ENCODE results near the gene SLC5A3. TPM values are rescaled to one million over a fixed set of nuclear protein-coding genes. Genes with fewer than 3 reads are reported as not detected.

The SLC5A3 gene
- total and polyA plus RNA-seq, 12 donors = 0.58 to 7.4 (median 2.7) TPM

DNA sequence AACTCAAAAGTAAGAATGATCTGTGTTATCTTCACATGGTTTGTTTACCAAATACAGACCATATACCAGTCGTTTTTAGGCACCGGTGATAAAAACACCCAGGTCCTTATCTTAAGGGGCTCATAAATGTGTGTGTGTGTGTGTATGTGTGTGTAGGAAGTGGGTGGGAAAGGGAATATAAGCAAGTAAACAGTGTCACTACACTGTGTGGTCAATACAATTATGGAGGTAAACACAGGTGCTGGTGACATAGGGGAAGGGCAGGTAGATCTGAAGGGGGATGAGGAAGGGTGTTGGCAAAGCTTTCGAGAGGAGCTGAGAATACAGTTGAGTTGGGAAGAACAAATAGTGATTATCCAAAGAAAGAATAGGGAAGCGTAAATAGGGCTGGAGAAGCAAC, 19.1 kb upstream of the SLC5A3 start:
- ATAC-seq (no peak), DNase-seq (no peak)
- 86 to 90% methylated on average over 4 of the region's 4 CpGs for WGBS, 2 donors
- Histone ChIP-seq H3K4me1 (no peaks in the 10 kb centered on the region), H3K27ac (no peak overlapping the region), H3K27me3 (no peaks in the 10 kb centered on the region), H3K36me3 (no peaks in the 10 kb centered on the region), H3K4me3 (no peak overlapping the region), H3K9me3 (no peaks in the 10 kb centered on the region)
- TF ChIP-seq, protein P1, sequence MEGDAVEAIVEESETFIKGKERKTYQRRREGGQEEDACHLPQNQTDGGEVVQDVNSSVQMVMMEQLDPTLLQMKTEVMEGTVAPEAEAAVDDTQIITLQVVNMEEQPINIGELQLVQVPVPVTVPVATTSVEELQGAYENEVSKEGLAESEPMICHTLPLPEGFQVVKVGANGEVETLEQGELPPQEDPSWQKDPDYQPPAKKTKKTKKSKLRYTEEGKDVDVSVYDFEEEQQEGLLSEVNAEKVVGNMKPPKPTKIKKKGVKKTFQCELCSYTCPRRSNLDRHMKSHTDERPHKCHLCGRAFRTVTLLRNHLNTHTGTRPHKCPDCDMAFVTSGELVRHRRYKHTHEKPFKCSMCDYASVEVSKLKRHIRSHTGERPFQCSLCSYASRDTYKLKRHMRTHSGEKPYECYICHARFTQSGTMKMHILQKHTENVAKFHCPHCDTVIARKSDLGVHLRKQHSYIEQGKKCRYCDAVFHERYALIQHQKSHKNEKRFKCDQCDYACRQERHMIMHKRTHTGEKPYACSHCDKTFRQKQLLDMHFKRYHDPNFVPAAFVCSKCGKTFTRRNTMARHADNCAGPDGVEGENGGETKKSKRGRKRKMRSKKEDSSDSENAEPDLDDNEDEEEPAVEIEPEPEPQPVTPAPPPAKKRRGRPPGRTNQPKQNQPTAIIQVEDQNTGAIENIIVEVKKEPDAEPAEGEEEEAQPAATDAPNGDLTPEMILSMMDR (IDR thresholded peaks at IDR 0.05) = no peak
- intact Hi-C loops (cut with DNase I) = no loop called here

DNA sequence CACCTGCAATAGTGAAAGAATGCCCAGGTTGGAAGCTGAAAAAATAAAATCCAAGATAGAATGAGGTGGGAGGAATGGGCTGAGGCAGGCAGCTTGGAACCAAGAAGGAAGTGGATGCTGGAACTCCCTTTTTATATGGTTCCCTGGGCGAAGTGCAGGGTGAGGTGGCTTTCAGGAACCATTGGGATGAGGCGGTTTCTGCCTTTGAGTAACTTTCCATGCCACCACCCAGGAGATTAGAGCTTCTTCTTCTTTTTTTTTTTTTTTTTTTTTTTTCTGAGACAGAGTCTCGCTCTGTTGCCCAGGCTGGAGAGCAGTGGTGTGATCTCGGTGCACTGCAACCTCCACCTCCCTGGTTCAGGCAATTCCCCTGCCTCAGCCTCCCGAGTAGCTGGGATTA, 17.8 kb upstream of the SLC5A3 start:
- Histone ChIP-seq H3K4me3 (no peak overlapping the region), H3K27ac (no peak overlapping the region), H3K9me3 (no peaks in the 10 kb centered on the region), H3K4me1 (no peaks in the 10 kb centered on the region), H3K36me3 (no peaks in the 10 kb centered on the region), H3K27me3 (no peaks in the 10 kb centered on the region)
- TF ChIP-seq, protein P1 (IDR thresholded peaks at IDR 0.05) = no peak
- ATAC-seq (no peak), DNase-seq (no peak)
- intact Hi-C loops (cut with DNase I) = no loop called here
- WGBS, 2 donors = 91 to 97% methylated on average over 5 of the region's 5 CpGs

DNA sequence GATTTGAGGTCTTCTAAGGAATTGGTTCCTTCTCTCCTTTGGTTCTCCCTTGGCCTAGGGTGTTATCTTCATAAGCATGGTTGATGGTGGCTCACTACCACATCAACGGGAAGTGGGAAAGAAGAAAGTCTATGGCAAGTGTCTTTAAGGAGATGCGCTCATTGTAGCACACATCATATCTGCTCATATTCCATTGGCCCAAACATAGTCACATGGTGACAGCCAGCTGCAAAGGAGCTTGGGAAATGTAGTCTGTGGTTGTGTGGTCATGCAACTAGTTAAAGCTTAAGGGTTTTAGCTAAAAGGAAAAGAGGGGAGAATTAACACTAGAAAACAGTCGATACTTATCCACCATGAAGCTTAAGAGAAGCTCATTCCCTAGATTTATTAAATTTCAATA, 11.4 kb upstream of the SLC5A3 start:
- ATAC-seq = no peak
- DNase-seq = no peak
- Histone ChIP-seq H3K27ac (no peak overlapping the region), H3K9me3 (no peaks in the 10 kb centered on the region), H3K4me3 (no peak overlapping the region), H3K4me1 (no peaks in the 10 kb centered on the region), H3K27me3 (no peaks in the 10 kb centered on the region), H3K36me3 (no peaks in the 10 kb centered on the region)
- WGBS, 2 donors = 81 to 84% methylated on average over 3 of the region's 3 CpGs
- intact Hi-C loops (cut with DNase I) = loop anchor here in 2 of 10 donors (5.0 to 10.0 kb wide), 2 partner anchors 127 to 130 kb away; no protein-coding TSS in a partner anchor
- TF ChIP-seq, protein P1 (IDR thresholded peaks at IDR 0.05) = no peak

DNA sequence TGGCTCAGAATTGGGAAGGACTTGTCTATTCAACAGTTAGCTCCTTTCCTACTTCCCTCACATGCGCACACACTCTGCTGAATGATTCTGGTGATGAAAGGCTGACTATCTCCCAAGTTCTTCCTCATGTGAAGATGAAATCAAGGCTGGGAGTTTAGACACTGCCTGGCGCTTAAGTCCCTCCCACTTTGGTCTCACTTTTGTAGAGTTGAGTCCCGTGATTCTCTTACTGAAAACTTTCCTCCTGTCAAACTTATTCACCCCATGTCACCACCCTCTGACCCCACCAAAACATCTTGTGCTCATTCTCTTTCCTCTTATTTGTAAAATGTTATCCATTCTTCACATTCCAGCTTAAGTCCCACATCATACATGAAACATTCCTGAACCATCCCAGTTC, 8.4 kb upstream of the SLC5A3 start:
- H3K27ac ChIP-seq = no peak overlapping the region
- H3K27me3 ChIP-seq = no peaks in the 10 kb centered on the region
- H3K4me3 ChIP-seq = no peak overlapping the region
- H3K4me1 ChIP-seq = no peaks in the 10 kb centered on the region
- no peaks in the 10 kb centered on the region for H3K36me3 ChIP-seq
- ATAC-seq (no peak), DNase-seq (no peak)
- TF ChIP-seq, protein P1 (IDR thresholded peaks at IDR 0.05) = no peak
- no peaks in the 10 kb centered on the region for H3K9me3 ChIP-seq
- intact Hi-C loops (cut with DNase I) = loop anchor here in 1 of 10 donors (10.0 kb wide), 1 partner anchor 130 kb away; no protein-coding TSS in a partner anchor
- WGBS, 2 donors = 68 to 69% methylated on average over 3 of the region's 3 CpGs

All from heart right ventricle (tissue), 16 donors.